Subcutaneous adipose tissue (tissue), 4 donors: ENCODE results near the gene SSBP3. TPM values are rescaled to one million over a fixed set of nuclear protein-coding genes. Genes with fewer than 3 reads are reported as not detected.

Experiments
- CTCF ChIP-seq: fragments of 450-650 bp; IDR thresholded peaks from one replicate; pipeline ENCODE4 v1.5.1; 2016; ENCODE audit warnings: low read depth, mild to moderate bottlenecking, control low read depth, antibody characterized with exemption, moderate library complexity
- total RNA-seq, 4 donors: library from RNA; depleted of rRNA; stranded (reverse); fragments of >200 nt; gene quantifications; one replicate each; pipeline ENCODE4 v1.1.0, GENCODE V29; 2016

Gene SSBP3
- total RNA-seq, 4 donors from 2014 or later: 19.7 to 28.1 (median 25.1) TPM

- no peak for TF ChIP-seq CTCF
Observed at GRCh38 chr1:54327386-54328065, 78.7 kb downstream of the SSBP3 start.

GRCh38 chr1:54326543-54327385 is 79.4 kb downstream of the SSBP3 start:
- no peak for TF ChIP-seq CTCF

GRCh38 chr1:54325703-54326461 is 80.3 kb downstream of the SSBP3 start:
- TF ChIP-seq CTCF: no peak

- TF ChIP-seq CTCF: no peak
Observed at GRCh38 chr1:54325284-54325683, 80.9 kb downstream of the SSBP3 start.

- no peak for TF ChIP-seq CTCF
Observed at GRCh38 chr1:54324251-54325140, 81.7 kb downstream of the SSBP3 start.

GRCh38 chr1:54323921-54324250 is 82.3 kb downstream of the SSBP3 start:
- TF ChIP-seq CTCF: no peak
